Testis (tissue), 2 donors: ENCODE data around the gene TNRC18.

Experiments used
- CTCF ChIP-seq, 3 experiments: fragments of 450-650 bp in 2 of 3; fragments of 200-600 bp in 1 of 3; sonication (generic) in 1 of 3; IDR thresholded peaks; one replicate each; pipeline ENCODE4 v1.5.1; 2016 to 2019; ENCODE audit warnings: antibody characterized with exemption in 3 of 3, mild to moderate bottlenecking in 2 of 3, moderate library complexity in 1 of 3
- POLR2A ChIP-seq: fragments of 450-650 bp; IDR thresholded peaks from one replicate; pipeline ENCODE4 v1.6.1; 2017; ENCODE audit warnings: antibody characterized with exemption, mild to moderate bottlenecking, moderate library complexity

GRCh38 chr7:5270788-5271187 is 152.8 kb downstream of the TNRC18 start:
- TF ChIP-seq CTCF (IDR thresholded peaks at IDR 0.05) (no peak), POLR2A (no peak)
